Smooth muscle cell (in vitro differentiated cells): ENCODE measurements around the gene PCCA. TPM values are rescaled to one million over a fixed set of nuclear protein-coding genes. Genes with fewer than 3 reads are reported as not detected.

Experiments used
- DNase-seq: peaks from one replicate; lab custom pipeline; 2025; ENCODE audit not compliant: unreplicated experiment; lab: John Stamatoyannopoulos, UW
- H2AFZ ChIP-seq: fragments of 200-600 bp; sonication (generic); 2 replicates; pipeline ENCODE4 v1.6.0; 2016; ENCODE audit warnings: antibody characterized with exemption, low read depth, mild to moderate bottlenecking
- H3F3A ChIP-seq: fragments of 200-600 bp; sonication (generic); 2 replicates; pipeline ENCODE4 v1.6.0; 2017; ENCODE audit warnings: antibody characterized with exemption, low read depth
- H3K27ac ChIP-seq: fragments of 200-600 bp; sonication (generic); 2 replicates; pipeline ENCODE4 v1.5.1; 2016; ENCODE audit warnings: low read depth, mild to moderate bottlenecking
- H3K27me3 ChIP-seq: fragments of 200-600 bp; sonication (generic); 2 replicates; pipeline ENCODE4 v1.6.1; 2016; ENCODE audit warnings: low read depth, mild to moderate bottlenecking
- H3K36me3 ChIP-seq: fragments of 200-600 bp; sonication (generic); 2 replicates; pipeline ENCODE4 v1.5.1; 2016; ENCODE audit warnings: low read depth
- H3K4me1 ChIP-seq: fragments of 200-600 bp; sonication (generic); 2 replicates; pipeline ENCODE4 v1.5.1; 2016; ENCODE audit warnings: low read depth
- H3K4me2 ChIP-seq: fragments of 200-600 bp; sonication (generic); 2 replicates; pipeline ENCODE4 v1.6.0; 2016; ENCODE audit warnings: mild to moderate bottlenecking
- H3K4me3 ChIP-seq: fragments of 200-600 bp; sonication (generic); 2 replicates; pipeline ENCODE4 v1.5.1; 2016; ENCODE audit warnings: mild to moderate bottlenecking
- H3K79me2 ChIP-seq: fragments of 200-600 bp; sonication (generic); 2 replicates; pipeline ENCODE4 v1.6.0; 2016; ENCODE audit warnings: low read depth, mild to moderate bottlenecking
- H3K9ac ChIP-seq: fragments of 200-600 bp; sonication (generic); 2 replicates; pipeline ENCODE4 v1.6.0; 2016; ENCODE audit warnings: low read depth
- H3K9me3 ChIP-seq: fragments of 200-600 bp; sonication (generic); replicated peaks from 2 replicates; pipeline ENCODE4 v1.5.1; 2016; ENCODE audit warnings: low read depth
- H4K20me1 ChIP-seq: fragments of 200-600 bp; sonication (generic); 2 replicates; pipeline ENCODE4 v1.6.0; 2016; ENCODE audit warnings: low read depth
- CTCF ChIP-seq: fragments of 200-600 bp; sonication (generic); IDR thresholded peaks from 2 replicates; pipeline ENCODE4 v1.5.1; 2017; ENCODE audit warnings: borderline replicate concordance, mild to moderate bottlenecking, antibody characterized with exemption; ENCODE audit not compliant: insufficient read depth, poor library complexity, severe bottlenecking
- WGBS: methylation state at CpG from one replicate; pipeline ENCODE4 v1.1.7; 2016; ENCODE audit warnings: low lambda C conversion rate; 5-methylcytosine and 5-hydroxymethylcytosine counted together
- polyA plus RNA-seq: library from polyadenylated mRNA; unstranded; fragments of >200 nt; fragmentation: Nextera tagmentation; extraction: Ambion mirVana; gene quantifications from 2 replicates; pipeline ENCODE4 v1.2.1, GENCODE V29; 2016
- total RNA-seq: library from RNA; depleted of rRNA; stranded (reverse); fragments of >200 nt; gene quantifications from 2 replicates; pipeline ENCODE4 v1.2.3, GENCODE V29; 2014

PCCA gene
- total and polyA plus RNA-seq, 2 experiments from 2014 or later: 19.6 to 24.7 TPM

GRCh38 chr13:100115693-100116254, 26.9 kb downstream of the PCCA start:
- Histone ChIP-seq H3K4me3 (no peak overlapping the region), H2AFZ (no peak overlapping the region), H3K4me1 (no peaks in the 10 kb centered on the region), H3K79me2 (no peaks in the 10 kb centered on the region), H3K4me2 (no peak overlapping the region), H4K20me1 (peaks cover 4% of the 10 kb centered on the region), H3K9me3 (no peaks in the 10 kb centered on the region), H3F3A (no peaks in the 10 kb centered on the region), H3K36me3 (no peaks in the 10 kb centered on the region), H3K27ac (no peak overlapping the region), H3K9ac (no peak overlapping the region), H3K27me3 (no peaks in the 10 kb centered on the region)
- WGBS: 100% methylated on average over 1 of the region's 1 CpG
- no peak for DNase-seq
- TF ChIP-seq CTCF: no peak

- Histone ChIP-seq H3F3A (no peaks in the 10 kb centered on the region), H3K27ac (peak overlapping the region; percentile 13), H3K36me3 (peaks cover 13% of the 10 kb centered on the region), H3K9ac (no peak overlapping the region), H4K20me1 (no peaks in the 10 kb centered on the region), H2AFZ (no peak overlapping the region), H3K4me3 (no peak overlapping the region), H3K27me3 (no peaks in the 10 kb centered on the region), H3K4me1 (no peaks in the 10 kb centered on the region), H3K4me2 (no peak overlapping the region), H3K79me2 (peaks cover 5% of the 10 kb centered on the region), H3K9me3 (peaks cover 8% of the 10 kb centered on the region)
- DNase-seq: no peak
- WGBS: 59% methylated on average over 5 of the region's 5 CpGs
- no peak for TF ChIP-seq CTCF
Measured at GRCh38 chr13:100124265-100124664, 35.4 kb downstream of the PCCA start.

- Histone ChIP-seq H3K79me2 (peaks cover 5% of the 10 kb centered on the region), H3K4me2 (no peak overlapping the region), H3K36me3 (peaks cover 13% of the 10 kb centered on the region), H3K9ac (no peak overlapping the region), H3K27ac (no peak overlapping the region), H3K27me3 (no peaks in the 10 kb centered on the region), H3K9me3 (peaks cover 8% of the 10 kb centered on the region), H3K4me1 (no peaks in the 10 kb centered on the region), H4K20me1 (no peaks in the 10 kb centered on the region), H3K4me3 (no peak overlapping the region), H2AFZ (no peak overlapping the region), H3F3A (no peaks in the 10 kb centered on the region)
- WGBS: 90% methylated on average over 4 of the region's 4 CpGs
- TF ChIP-seq CTCF: no peak
- no peak for DNase-seq
Measured at GRCh38 chr13:100125946-100126345, 37.1 kb downstream of the PCCA start.

- WGBS: 43% methylated on average over 3 of the region's 3 CpGs
- peak overlapping the region; percentile 72 for H3K27ac ChIP-seq
Measured at GRCh38 chr13:100128373-100128772, 39.5 kb downstream of the PCCA start.

More at GRCh38 chr13:100128373-100128772, 39.5 kb downstream of the PCCA start:
- no peaks in the 10 kb centered on the region for H3K36me3 ChIP-seq
- no peaks in the 10 kb centered on the region for H3K79me2 ChIP-seq
- peak overlapping the region; percentile 13 for H3K9ac ChIP-seq
- H4K20me1 ChIP-seq: no peaks in the 10 kb centered on the region
- H3K27me3 ChIP-seq: no peaks in the 10 kb centered on the region
- H2AFZ ChIP-seq: no peak overlapping the region
- no peaks in the 10 kb centered on the region for H3F3A ChIP-seq
- H3K4me3 ChIP-seq: no peak overlapping the region
- DNase-seq: no peak
- H3K4me2 ChIP-seq: peak overlapping the region; percentile 5
- H3K4me1 ChIP-seq: peaks cover 5% of the 10 kb centered on the region
- TF ChIP-seq CTCF: no peak
- H3K9me3 ChIP-seq: no peaks in the 10 kb centered on the region
